ENCODE measurements around the gene SLC8A3.
A peak's percentile ranks its signal among the peaks of the same experiment; 100 is the strongest.

Gene SLC8A3

GRCh38 chr14:70021548-70022220 is 167.1 kb downstream of the SLC8A3 start:
- no peak for DNase-seq (ENCODE audit: low spot score)
- TF ChIP-seq CTCF (IDR thresholded peaks at IDR 0.05; ENCODE audit: extremely low read depth, missing control alignments) = no peak

- DNase-seq (ENCODE audit: low spot score) = no peak
- no peak for TF ChIP-seq CTCF (IDR thresholded peaks at IDR 0.05; ENCODE audit: extremely low read depth, missing control alignments)
Observed at GRCh38 chr14:70020352-70021170, 168.2 kb downstream of the SLC8A3 start.

- DNase-seq (ENCODE audit: low spot score) = no peak
- TF ChIP-seq CTCF (IDR thresholded peaks at IDR 0.05; ENCODE audit: extremely low read depth, missing control alignments) = no peak
Observed at GRCh38 chr14:70019695-70020094, 169.1 kb downstream of the SLC8A3 start.

GRCh38 chr14:70018713-70019211 is 170.0 kb downstream of the SLC8A3 start:
- no peak for TF ChIP-seq CTCF (IDR thresholded peaks at IDR 0.05; ENCODE audit: extremely low read depth, missing control alignments)
- DNase-seq (ENCODE audit: low spot score) = peak; percentile 16

GRCh38 chr14:70018230-70018629 is 170.5 kb downstream of the SLC8A3 start:
- DNase-seq (ENCODE audit: low spot score) = no peak
- TF ChIP-seq CTCF (IDR thresholded peaks at IDR 0.05; ENCODE audit: extremely low read depth, missing control alignments) = no peak

- no peak for DNase-seq (ENCODE audit: low spot score)
Observed at GRCh38 chr14:70014406-70015095, 174.2 kb downstream of the SLC8A3 start.

More at GRCh38 chr14:70014406-70015095, 174.2 kb downstream of the SLC8A3 start:
- no peak for TF ChIP-seq CTCF (IDR thresholded peaks at IDR 0.05; ENCODE audit: extremely low read depth, missing control alignments)

All from GM20000 (cell line).